ENCODE data around the gene FBXO7. TPM values are rescaled to one million over a fixed set of nuclear protein-coding genes. Genes with fewer than 3 reads are reported as not detected.

FBXO7 gene
- total RNA-seq (2022) (75.0 and 75.7 TPM in 2 replicates), Bru-seq, nascent RNA (percentile 92 among the genes with signal in this experiment), BruChase-seq, experiment 1, labeled RNA remaining after a 6-hour chase (percentile 85 among the genes with signal in this experiment), BruChase-seq, experiment 2, labeled RNA remaining after a 2-hour chase (percentile 81 among the genes with signal in this experiment)
- long read RNA-seq, transcript FBXO7-206 (9 exons, 1,535 nt), result minor isoform, 20 of 153 reads
- long read RNA-seq, transcript FBXO7-204 (9 exons, 1,921 nt), result minor isoform, 16 of 153 reads
- long read RNA-seq, transcript FBXO7-201 (9 exons, 2,195 nt), result major isoform, 82 of 153 reads
- long read RNA-seq, transcript FBXO7-202 (9 exons, 1,888 nt), result minor isoform, 22 of 153 reads
- long read RNA-seq, partial matches to known transcripts, result 4 of 153 reads
- long read RNA-seq, other reads (novel, unspliced or antisense), result 8 of 153 reads

GRCh38 chr22:32474635-32475467 lies at the start of gene FBXO7:
Gene FBXO7 (plus strand): TSS chr22:32474811. CDS start chr22:32475003, 192 bp downstream.
- Mint-ChIP-seq H3K27ac (ENCODE audit: unreplicated experiment) (peak within 1 kb of the TSS; percentile 59), H3K27me3 (ENCODE audit: unreplicated experiment) (no peaks in the 10 kb centered on the region), H3K4me3 (ENCODE audit: low read depth, unreplicated experiment) (peak within 1 kb of the TSS; percentile 76), H3K4me1 (ENCODE audit: low read depth, unreplicated experiment) (peaks cover 16% of the 10 kb centered on the region), H3K36me3 (ENCODE audit: insufficient read depth, unreplicated experiment) (peaks cover 21% of the 10 kb centered on the region), H3K9me3 (ENCODE audit: low read depth, unreplicated experiment) (no peaks in the 10 kb centered on the region)
- intact Hi-C loops (cut with micrococcal nuclease; ENCODE audit: unreplicated experiment), result no loop called here
- peak; percentile 91 for DNase-seq
- TF ChIP-seq, protein P1, sequence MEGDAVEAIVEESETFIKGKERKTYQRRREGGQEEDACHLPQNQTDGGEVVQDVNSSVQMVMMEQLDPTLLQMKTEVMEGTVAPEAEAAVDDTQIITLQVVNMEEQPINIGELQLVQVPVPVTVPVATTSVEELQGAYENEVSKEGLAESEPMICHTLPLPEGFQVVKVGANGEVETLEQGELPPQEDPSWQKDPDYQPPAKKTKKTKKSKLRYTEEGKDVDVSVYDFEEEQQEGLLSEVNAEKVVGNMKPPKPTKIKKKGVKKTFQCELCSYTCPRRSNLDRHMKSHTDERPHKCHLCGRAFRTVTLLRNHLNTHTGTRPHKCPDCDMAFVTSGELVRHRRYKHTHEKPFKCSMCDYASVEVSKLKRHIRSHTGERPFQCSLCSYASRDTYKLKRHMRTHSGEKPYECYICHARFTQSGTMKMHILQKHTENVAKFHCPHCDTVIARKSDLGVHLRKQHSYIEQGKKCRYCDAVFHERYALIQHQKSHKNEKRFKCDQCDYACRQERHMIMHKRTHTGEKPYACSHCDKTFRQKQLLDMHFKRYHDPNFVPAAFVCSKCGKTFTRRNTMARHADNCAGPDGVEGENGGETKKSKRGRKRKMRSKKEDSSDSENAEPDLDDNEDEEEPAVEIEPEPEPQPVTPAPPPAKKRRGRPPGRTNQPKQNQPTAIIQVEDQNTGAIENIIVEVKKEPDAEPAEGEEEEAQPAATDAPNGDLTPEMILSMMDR (IDR thresholded peaks at IDR 0.05; ENCODE audit: unreplicated experiment), result no peak
- CTCF ChIA-PET, result interaction anchor here (0.7 to 2.4 kb wide), 5 partner anchors 11 to 505 kb away, joined by 3 to 8 read pairs (median 4); no protein-coding TSS in a partner anchor
- BruUV-seq (replicated peaks), result no TSS peak

DNA sequence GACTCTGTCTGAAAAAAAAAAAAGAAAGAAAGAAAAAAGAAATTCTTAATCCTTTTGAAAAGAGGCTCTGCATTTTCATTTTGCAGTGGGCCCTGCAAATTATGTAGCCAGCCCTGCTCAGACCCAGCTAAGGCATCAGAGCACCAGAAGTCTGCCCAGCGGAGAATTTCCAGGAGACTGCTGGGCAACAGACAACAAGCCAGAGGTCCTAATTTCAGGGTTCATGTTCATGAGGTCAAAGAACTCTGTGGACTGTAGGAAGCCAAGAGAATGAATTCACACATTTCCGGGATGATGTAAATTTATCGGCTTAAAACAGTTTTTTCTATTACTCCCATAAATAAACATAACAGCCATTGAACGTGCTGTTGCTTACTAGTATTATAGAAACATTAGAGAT lies 47.7 kb upstream of the FBXO7 start:
- Mint-ChIP-seq H3K27me3 (ENCODE audit: unreplicated experiment) (peaks cover 72% of the 10 kb centered on the region), H3K4me1 (ENCODE audit: low read depth, unreplicated experiment) (no peaks in the 10 kb centered on the region), H3K9me3 (ENCODE audit: low read depth, unreplicated experiment) (no peaks in the 10 kb centered on the region), H3K4me3 (ENCODE audit: low read depth, unreplicated experiment) (no peak overlapping the region), H3K36me3 (ENCODE audit: insufficient read depth, unreplicated experiment) (no peaks in the 10 kb centered on the region), H3K27ac (ENCODE audit: unreplicated experiment) (no peak overlapping the region)
- no TSS peak for BruUV-seq (replicated peaks)
- intact Hi-C loops (cut with micrococcal nuclease; ENCODE audit: unreplicated experiment), result no loop called here
- DNase-seq, result no peak
- TF ChIP-seq, protein P1 (IDR thresholded peaks at IDR 0.05; ENCODE audit: unreplicated experiment), result no peak
- CTCF ChIA-PET, result interaction anchor here (0.7 kb wide), 1 partner anchor 22 kb away, joined by 3 read pairs; no protein-coding TSS in a partner anchor

- no TSS peak for BruUV-seq (replicated peaks)
- H3K4me3 Mint-ChIP-seq (ENCODE audit: low read depth, unreplicated experiment), result no peak overlapping the region
- H3K4me1 Mint-ChIP-seq (ENCODE audit: low read depth, unreplicated experiment), result no peaks in the 10 kb centered on the region
- no peaks in the 10 kb centered on the region for H3K36me3 Mint-ChIP-seq (ENCODE audit: insufficient read depth, unreplicated experiment)
- DNase-seq, result no peak
- H3K27me3 Mint-ChIP-seq (ENCODE audit: unreplicated experiment), result peaks cover 61% of the 10 kb centered on the region
- intact Hi-C loops (cut with micrococcal nuclease; ENCODE audit: unreplicated experiment), result no loop called here
- CTCF ChIA-PET, result interaction anchor here (0.9 kb wide), 1 partner anchor 10 kb away, joined by 8 read pairs; no protein-coding TSS in a partner anchor
- TF ChIP-seq, protein P1 (IDR thresholded peaks at IDR 0.05; ENCODE audit: unreplicated experiment), result no peak
- no peaks in the 10 kb centered on the region for H3K9me3 Mint-ChIP-seq (ENCODE audit: low read depth, unreplicated experiment)
- H3K27ac Mint-ChIP-seq (ENCODE audit: unreplicated experiment), result no peak overlapping the region
Measured at GRCh38 chr22:32430352-32430751, 44.3 kb upstream of the FBXO7 start.

- no TSS peak for BruUV-seq (replicated peaks)
- no peaks in the 10 kb centered on the region for H3K4me1 Mint-ChIP-seq (ENCODE audit: low read depth, unreplicated experiment)
- H3K27ac Mint-ChIP-seq (ENCODE audit: unreplicated experiment), result no peak overlapping the region
- H3K27me3 Mint-ChIP-seq (ENCODE audit: unreplicated experiment), result peaks cover 49% of the 10 kb centered on the region
- no peaks in the 10 kb centered on the region for H3K36me3 Mint-ChIP-seq (ENCODE audit: insufficient read depth, unreplicated experiment)
- no peak overlapping the region for H3K4me3 Mint-ChIP-seq (ENCODE audit: low read depth, unreplicated experiment)
- intact Hi-C loops (cut with micrococcal nuclease; ENCODE audit: unreplicated experiment), result no loop called here
- no peaks in the 10 kb centered on the region for H3K9me3 Mint-ChIP-seq (ENCODE audit: low read depth, unreplicated experiment)
- TF ChIP-seq, protein P1 (IDR thresholded peaks at IDR 0.05; ENCODE audit: unreplicated experiment), result no peak
- CTCF ChIA-PET, result interaction anchor here (0.6 to 1.4 kb wide), 4 partner anchors 33 to 474 kb away, joined by 3 read pairs; no protein-coding TSS in a partner anchor
- DNase-seq, result peak; percentile 44
Measured at GRCh38 chr22:32444068-32444467, 30.5 kb upstream of the FBXO7 start.

Measured in Calu3 (cell line).